Tibial nerve (tissue), 4 donors: Measurements from ENCODE around the gene BMP15.

Experiments used
- CTCF ChIP-seq, 5 experiments: fragments of 200-600 bp in 3 of 5; fragments of 450-650 bp in 2 of 5; sonication (generic) in 3 of 5; IDR thresholded peaks; one replicate each; pipeline ENCODE4 v1.5.1; 2016 to 2019; ENCODE audit warnings: antibody characterized with exemption in 5 of 5, mild to moderate bottlenecking in 3 of 5, moderate library complexity in 2 of 5
- EP300 ChIP-seq, 2 donors: sonication (generic); formaldehyde crosslinking; IDR thresholded peaks; one replicate each; pipeline ENCODE4 v1.6.1; 2017; ENCODE audit warnings: antibody characterized with exemption in 2 of 2, mild to moderate bottlenecking in 1 of 2
- POLR2A ChIP-seq, 2 donors: fragments of 450-650 bp; IDR thresholded peaks; one replicate each; pipeline ENCODE4 v1.6.1; 2017; ENCODE audit warnings: antibody characterized with exemption in 2 of 2, mild to moderate bottlenecking in 2 of 2, moderate library complexity in 2 of 2

- no peak for TF ChIP-seq CTCF (IDR thresholded peaks at IDR 0.05)
- TF ChIP-seq EP300 (IDR thresholded peaks at IDR 0.05), result no peak
- TF ChIP-seq POLR2A (IDR thresholded peaks at IDR 0.05), result no peak
Observed at GRCh38 chrX:50876551-50876950, 34.0 kb upstream of the BMP15 start.
